Activated naive CD4-positive, alpha-beta T cell treated with anti-CD3 and anti-CD28 coated beads, Interleukin-2, amount 10 ng/mL, durations not matched to agents 7 days and 5 days (primary cell): Measurements from ENCODE around the gene QRSL1.
"Not testable (repeated sequence)": the region's sequence is repeated elsewhere in the genome, so short reads cannot be mapped to it uniquely, and the experiment has no call there.

ENCODE experiments used
- CTCF ChIA-PET: fragments of 350-600 bp; sonication (Branson Sonifier 250); formaldehyde crosslinking; loops from one replicate; lab custom pipeline; 2021; ENCODE audit warnings: antibody characterized with exemption; lab: Charles Lee
- DNase-seq: peaks from one replicate; pipeline ENCODE4 v3.0.0-alpha.2; 2020
- H3K27ac Mint-ChIP-seq: one replicate; pipeline ENCODE4 v1.8.0; 2021; ENCODE audit warnings: mild to moderate bottlenecking, moderate library complexity, mixed read lengths
- H3K27me3 Mint-ChIP-seq: one replicate; pipeline ENCODE4 v1.8.0; 2021; ENCODE audit warnings: mild to moderate bottlenecking, mixed read lengths
- H3K36me3 Mint-ChIP-seq: one replicate; pipeline ENCODE4 v1.8.0; 2021; ENCODE audit warnings: mixed read lengths
- H3K4me1 Mint-ChIP-seq: one replicate; pipeline ENCODE4 v1.8.0; 2021; ENCODE audit warnings: mixed read lengths
- H3K4me3 Mint-ChIP-seq: one replicate; pipeline ENCODE4 v1.8.0; 2021; ENCODE audit warnings: mild to moderate bottlenecking, moderate library complexity, mixed read lengths
- H3K9me3 Mint-ChIP-seq: one replicate; pipeline ENCODE4 v1.8.0; 2021; ENCODE audit warnings: mixed read lengths

QRSL1 gene, protein sequence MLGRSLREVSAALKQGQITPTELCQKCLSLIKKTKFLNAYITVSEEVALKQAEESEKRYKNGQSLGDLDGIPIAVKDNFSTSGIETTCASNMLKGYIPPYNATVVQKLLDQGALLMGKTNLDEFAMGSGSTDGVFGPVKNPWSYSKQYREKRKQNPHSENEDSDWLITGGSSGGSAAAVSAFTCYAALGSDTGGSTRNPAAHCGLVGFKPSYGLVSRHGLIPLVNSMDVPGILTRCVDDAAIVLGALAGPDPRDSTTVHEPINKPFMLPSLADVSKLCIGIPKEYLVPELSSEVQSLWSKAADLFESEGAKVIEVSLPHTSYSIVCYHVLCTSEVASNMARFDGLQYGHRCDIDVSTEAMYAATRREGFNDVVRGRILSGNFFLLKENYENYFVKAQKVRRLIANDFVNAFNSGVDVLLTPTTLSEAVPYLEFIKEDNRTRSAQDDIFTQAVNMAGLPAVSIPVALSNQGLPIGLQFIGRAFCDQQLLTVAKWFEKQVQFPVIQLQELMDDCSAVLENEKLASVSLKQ

DNA sequence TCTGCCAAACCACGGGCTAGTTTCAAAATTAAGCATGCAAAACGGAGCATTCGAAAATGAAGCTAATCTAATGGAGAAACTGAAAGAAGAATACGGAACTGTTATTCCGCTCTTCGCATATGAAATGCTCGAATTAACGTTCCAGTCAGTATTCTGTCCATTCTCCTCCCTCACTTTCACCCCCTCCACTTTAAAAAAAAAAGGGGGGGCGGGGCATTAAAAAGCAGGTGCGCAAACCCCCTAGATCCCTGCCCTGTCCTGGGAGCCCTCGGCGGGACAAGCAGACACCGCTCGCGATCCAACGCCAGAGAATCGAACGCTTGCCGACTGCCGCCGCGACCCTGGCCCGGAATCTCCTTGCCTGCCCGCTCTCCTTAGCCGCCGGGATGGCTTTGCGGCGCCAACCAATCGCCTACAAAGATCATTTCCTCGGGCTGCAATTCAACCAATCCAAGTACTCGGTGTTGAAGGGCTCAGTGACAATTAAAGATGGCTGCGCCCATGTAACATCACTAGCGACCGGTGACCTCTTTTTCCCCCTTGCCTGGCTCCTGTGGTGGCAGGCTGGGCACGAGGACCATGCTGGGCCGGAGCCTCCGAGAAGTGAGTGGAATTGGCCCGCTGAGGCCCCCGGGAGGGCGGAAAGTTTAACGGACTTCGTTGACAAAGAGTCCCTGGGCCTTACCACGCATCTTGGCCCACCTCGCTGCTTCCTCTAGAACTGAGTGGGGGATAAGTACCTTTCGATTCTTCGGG lies at the start of gene QRSL1, which contains the start of gene RTN4IP1:
Gene QRSL1 (plus strand): TSS at position 476 of the 756 bp plus-strand sequence. CDS start 104 bp downstream, at position 580.
Gene RTN4IP1 (minus strand): TSS at position 396 of the 756 bp plus-strand sequence. CDS start 477 bp downstream, outside the sequence.
- CTCF ChIA-PET: interaction anchor here (1.3 kb wide), 1 partner anchor 184 kb away, joined by 3 read pairs; no protein-coding TSS in a partner anchor
- peak within 1 kb of the TSS; percentile 96 for H3K27ac Mint-ChIP-seq
- peaks cover 35% of the 10 kb centered on the region for H3K4me1 Mint-ChIP-seq
- H3K27me3 Mint-ChIP-seq: no peaks in the 10 kb centered on the region
- H3K4me3 Mint-ChIP-seq: peak within 1 kb of the TSS; percentile 88
- H3K9me3 Mint-ChIP-seq: no peaks in the 10 kb centered on the region
- peaks cover 5% of the 10 kb centered on the region for H3K36me3 Mint-ChIP-seq
- DNase-seq: peak; percentile 91

- no peaks in the 10 kb centered on the region for H3K9me3 Mint-ChIP-seq
- no peak for DNase-seq
- peaks cover 11% of the 10 kb centered on the region for H3K36me3 Mint-ChIP-seq
- H3K27me3 Mint-ChIP-seq: no peaks in the 10 kb centered on the region
- peaks cover 9% of the 10 kb centered on the region for H3K4me1 Mint-ChIP-seq
- H3K27ac Mint-ChIP-seq: no peak overlapping the region
- CTCF ChIA-PET: interaction anchor here (0.6 kb wide), 1 partner anchor 568 kb away, joined by 3 read pairs; no protein-coding TSS in a partner anchor
- no peak overlapping the region for H3K4me3 Mint-ChIP-seq
Measured at GRCh38 chr6:106581468-106581867, 47.9 kb upstream of the QRSL1 start.

DNA sequence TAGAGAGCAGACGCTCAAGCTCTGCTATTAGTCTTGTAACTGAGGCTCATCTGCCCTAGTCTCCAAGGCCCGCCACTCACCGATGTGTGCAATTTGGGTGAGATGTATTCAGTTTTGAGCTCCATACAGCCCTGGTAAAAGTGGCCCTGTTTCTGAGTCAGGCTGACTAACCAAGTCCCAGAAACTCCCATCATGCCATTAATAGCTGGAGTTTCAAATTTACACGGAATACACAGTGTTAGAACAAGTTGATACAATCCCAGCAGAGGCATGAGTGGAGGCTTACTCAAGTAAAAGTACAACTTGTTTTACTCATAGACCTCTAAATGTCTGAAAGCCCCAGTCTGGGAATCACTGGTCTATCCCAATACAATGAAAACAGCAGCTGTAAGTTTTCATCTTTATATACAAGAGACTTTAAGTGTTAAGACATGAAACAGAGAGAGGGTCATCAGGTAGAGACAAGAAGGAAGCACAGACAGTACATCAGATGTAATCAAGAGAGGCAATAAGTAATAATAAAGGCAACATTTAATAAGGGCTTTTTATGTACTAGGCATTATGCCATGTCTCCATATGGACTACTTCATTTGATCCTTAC lies 42.5 kb upstream of the QRSL1 start:
- CTCF ChIA-PET: interaction anchor here (1.1 to 3.4 kb wide), 3 partner anchors 20 to 411 kb away, joined by 3 to 10 read pairs (median 5); no protein-coding TSS in a partner anchor
- Mint-ChIP-seq H3K36me3 (peaks cover 12% of the 10 kb centered on the region), H3K9me3 (no peaks in the 10 kb centered on the region), H3K27me3 (no peaks in the 10 kb centered on the region), H3K27ac (no peak overlapping the region), H3K4me3 (no peak overlapping the region), H3K4me1 (no peaks in the 10 kb centered on the region)
- DNase-seq: no peak

DNA sequence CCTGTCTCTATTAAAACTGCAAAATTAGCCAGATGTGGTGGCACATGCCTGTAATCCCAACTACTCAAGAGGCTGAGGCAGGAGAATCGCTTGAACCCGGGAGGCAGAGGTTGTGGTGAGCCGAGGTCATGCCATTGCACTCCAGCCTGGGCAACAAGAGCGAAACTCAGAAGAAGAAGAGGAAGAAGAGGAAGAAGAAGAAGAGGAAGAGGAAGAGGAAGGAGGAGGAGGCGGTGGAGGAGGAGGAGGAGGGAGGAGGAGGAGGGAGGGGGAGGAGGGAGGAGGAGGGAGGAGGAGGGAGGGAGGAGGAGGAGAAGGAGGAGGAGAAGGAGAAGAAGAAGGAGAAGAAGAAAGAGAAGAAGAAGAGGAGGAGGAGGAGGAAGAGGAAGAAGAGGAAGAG lies 40.4 kb upstream of the QRSL1 start:
- not testable (repeated sequence) for H3K9me3 Mint-ChIP-seq, H3K27me3 Mint-ChIP-seq, H3K4me1 Mint-ChIP-seq, H3K36me3 Mint-ChIP-seq, DNase-seq, H3K4me3 Mint-ChIP-seq
- CTCF ChIA-PET: interaction anchor here (0.7 kb wide), 1 partner anchor 10 kb away, joined by 3 read pairs; no protein-coding TSS in a partner anchor
- peak overlapping the region; percentile 26 for H3K27ac Mint-ChIP-seq

DNA sequence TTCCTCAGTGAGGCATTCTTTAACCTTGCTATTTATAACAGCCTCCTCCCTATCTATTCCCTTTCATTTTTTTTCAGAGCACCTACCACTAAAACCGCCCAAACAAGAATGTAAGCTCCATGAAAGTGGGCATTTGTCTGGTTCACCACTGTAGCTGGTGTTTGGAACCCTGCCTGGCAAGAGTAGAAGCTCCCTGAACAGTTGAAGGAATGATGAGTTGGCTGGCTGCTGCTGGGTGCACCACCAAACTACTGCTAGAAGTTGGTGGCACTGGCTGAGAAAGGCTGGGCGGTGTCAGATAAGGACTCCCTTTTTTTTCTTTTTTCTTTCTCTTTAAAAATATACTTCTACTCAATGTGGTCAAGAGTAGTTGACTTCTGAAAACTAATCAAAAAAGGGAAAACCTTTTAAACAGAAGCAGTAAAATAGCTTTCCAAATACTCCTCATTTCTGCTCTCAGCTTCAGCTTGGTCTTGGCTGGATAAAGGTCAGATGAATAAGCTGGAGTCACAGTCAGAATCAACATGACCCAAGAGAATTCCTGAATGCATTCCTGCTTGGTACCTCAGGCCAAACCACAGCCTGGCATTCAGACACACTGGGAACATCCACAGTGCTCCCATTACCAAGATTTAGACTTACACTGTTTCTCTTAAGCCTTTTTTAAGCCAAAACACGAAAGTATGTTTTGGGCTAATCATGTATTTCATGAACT lies 38.1 kb upstream of the QRSL1 start:
- Mint-ChIP-seq H3K4me1 (no peaks in the 10 kb centered on the region), H3K4me3 (no peak overlapping the region), H3K27ac (no peak overlapping the region), H3K9me3 (no peaks in the 10 kb centered on the region), H3K27me3 (no peaks in the 10 kb centered on the region), H3K36me3 (peaks cover 4% of the 10 kb centered on the region)
- CTCF ChIA-PET: interaction anchor here (1.2 kb wide), 1 partner anchor 252 kb away, joined by 3 read pairs; no protein-coding TSS in a partner anchor
- no peak for DNase-seq

GRCh38 chr6:106599440-106599839 lies 29.9 kb upstream of the QRSL1 start:
- Mint-ChIP-seq H3K4me1 (no peaks in the 10 kb centered on the region), H3K27me3 (no peaks in the 10 kb centered on the region), H3K9me3 (no peaks in the 10 kb centered on the region), H3K4me3 (no peak overlapping the region), H3K27ac (no peak overlapping the region), H3K36me3 (peaks cover 13% of the 10 kb centered on the region)
- CTCF ChIA-PET: no interaction called here
- no peak for DNase-seq

- CTCF ChIA-PET: no interaction called here
- DNase-seq: no peak
- Mint-ChIP-seq H3K27ac (no peak overlapping the region), H3K9me3 (no peaks in the 10 kb centered on the region), H3K27me3 (no peaks in the 10 kb centered on the region), H3K4me3 (no peak overlapping the region), H3K4me1 (no peaks in the 10 kb centered on the region), H3K36me3 (peaks cover 13% of the 10 kb centered on the region)
Measured at GRCh38 chr6:106600329-106600728, 29.0 kb upstream of the QRSL1 start.

GRCh38 chr6:106608080-106608668 lies 21.2 kb upstream of the QRSL1 start:
- Mint-ChIP-seq H3K27ac (no peak overlapping the region), H3K4me1 (peaks cover 10% of the 10 kb centered on the region), H3K36me3 (no peaks in the 10 kb centered on the region), H3K27me3 (no peaks in the 10 kb centered on the region), H3K9me3 (peaks cover 2% of the 10 kb centered on the region), H3K4me3 (no peak overlapping the region)
- peak; percentile 35 for DNase-seq
- CTCF ChIA-PET: interaction anchor here (0.7 to 2.9 kb wide), 17 partner anchors 8 to 506 kb away, joined by 3 to 18 read pairs (median 3); no protein-coding TSS in a partner anchor

DNA sequence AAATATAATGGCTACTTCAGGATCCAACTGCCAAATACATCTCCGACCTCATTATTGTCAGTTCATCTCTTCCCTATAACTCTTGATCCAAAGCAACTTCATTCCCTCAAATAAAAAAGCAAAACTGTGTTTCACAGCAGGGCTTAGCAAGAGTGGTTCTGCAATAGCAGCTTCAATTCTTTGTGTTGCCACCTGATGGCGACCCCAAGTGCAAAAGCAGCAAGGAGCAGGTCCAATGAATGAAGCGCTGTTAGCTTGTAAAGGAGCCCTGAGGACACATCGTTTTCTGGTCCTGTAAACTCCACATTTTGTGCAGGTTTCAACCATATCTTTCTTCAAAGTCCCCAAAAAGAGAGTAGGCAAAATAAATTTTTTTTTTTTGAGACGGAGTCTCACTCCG lies 19.7 kb upstream of the QRSL1 start:
- H3K9me3 Mint-ChIP-seq: peaks cover 2% of the 10 kb centered on the region

GRCh38 chr6:106611030-106611429 lies 18.3 kb upstream of the QRSL1 start:
- Mint-ChIP-seq H3K9me3 (no peaks in the 10 kb centered on the region), H3K27ac (no peak overlapping the region), H3K4me3 (no peak overlapping the region), H3K4me1 (peaks cover 21% of the 10 kb centered on the region), H3K36me3 (no peaks in the 10 kb centered on the region), H3K27me3 (no peaks in the 10 kb centered on the region)
- CTCF ChIA-PET: interaction anchor here (0.8 to 1.6 kb wide), 4 partner anchors 8 to 503 kb away, joined by 3 to 4 read pairs (median 4); no protein-coding TSS in a partner anchor
- no peak for DNase-seq

More for the DNA sequence above, 19.7 kb upstream of the QRSL1 start:
- no peaks in the 10 kb centered on the region for H3K27me3 Mint-ChIP-seq
- no peak overlapping the region for H3K27ac Mint-ChIP-seq
- no peak overlapping the region for H3K4me3 Mint-ChIP-seq
- H3K4me1 Mint-ChIP-seq: peaks cover 21% of the 10 kb centered on the region
- DNase-seq: peak; percentile 42
- no peaks in the 10 kb centered on the region for H3K36me3 Mint-ChIP-seq
- CTCF ChIA-PET: interaction anchor here (0.8 to 2.9 kb wide), 9 partner anchors 9 to 388 kb away, joined by 3 to 18 read pairs (median 3); no protein-coding TSS in a partner anchor

DNA sequence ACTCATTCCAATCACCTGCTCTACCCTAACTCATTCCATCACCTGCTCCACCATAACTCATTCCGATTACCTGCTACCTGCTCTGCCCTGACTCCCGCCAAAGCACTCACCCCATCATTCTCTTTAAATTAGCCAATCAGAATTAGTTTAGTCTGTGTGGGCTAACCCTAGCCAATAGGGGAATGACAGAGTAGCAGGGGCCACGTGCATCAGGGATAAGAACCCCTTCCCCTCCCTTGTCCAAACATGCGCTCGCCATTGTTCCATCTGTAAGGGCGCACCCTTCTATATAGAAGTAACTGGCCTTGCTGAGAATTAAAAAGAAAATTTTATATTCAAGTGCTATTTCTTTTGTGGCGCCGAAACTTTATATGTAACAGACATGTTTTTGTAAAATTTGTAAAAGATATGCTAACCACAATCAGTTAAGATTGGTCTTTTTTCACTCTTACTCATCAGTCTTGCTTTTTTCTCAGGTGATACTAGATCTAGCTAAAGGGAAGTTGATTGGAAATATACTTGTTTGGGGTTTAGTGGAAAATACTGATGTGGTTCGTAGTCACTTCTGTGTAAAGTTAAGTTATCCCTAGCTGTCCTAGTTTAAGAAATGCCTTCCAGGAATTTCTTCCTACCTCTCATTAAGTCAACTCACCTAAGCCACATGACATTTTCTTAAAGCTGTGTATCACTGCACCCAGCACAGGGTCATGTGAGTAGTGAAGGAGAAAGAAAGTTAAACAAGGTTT lies 16.5 kb upstream of the QRSL1 start:
- no peaks in the 10 kb centered on the region for H3K27me3 Mint-ChIP-seq
- no peaks in the 10 kb centered on the region for H3K9me3 Mint-ChIP-seq
- no peaks in the 10 kb centered on the region for H3K36me3 Mint-ChIP-seq
- H3K4me3 Mint-ChIP-seq: no peak overlapping the region
- no peak for DNase-seq
- H3K27ac Mint-ChIP-seq: no peak overlapping the region
- CTCF ChIA-PET: interaction anchor here (1.2 kb wide), 1 partner anchor 367 kb away, joined by 3 read pairs; no protein-coding TSS in a partner anchor
- peaks cover 21% of the 10 kb centered on the region for H3K4me1 Mint-ChIP-seq

DNA sequence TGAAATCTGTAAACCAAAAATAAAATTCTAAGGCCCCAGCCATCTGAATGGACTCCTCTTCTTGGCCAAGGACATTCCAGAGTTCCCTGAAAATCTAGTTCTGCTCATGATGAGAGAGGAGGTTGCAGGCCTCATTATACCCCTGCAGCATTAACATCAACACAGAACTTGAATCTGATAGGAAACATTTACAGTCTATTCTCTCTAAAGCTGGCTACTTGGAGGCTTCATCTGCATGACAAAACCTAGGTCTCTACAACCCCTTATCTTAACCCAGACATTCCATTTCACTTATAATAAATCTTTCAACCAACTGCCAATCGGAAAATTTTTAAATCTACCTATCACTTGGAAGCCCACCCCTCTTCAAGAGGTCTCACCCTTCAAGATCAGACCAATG lies 15.8 kb upstream of the QRSL1 start:
- peaks cover 19% of the 10 kb centered on the region for H3K4me1 Mint-ChIP-seq
- CTCF ChIA-PET: interaction anchor here (1.2 kb wide), 1 partner anchor 366 kb away, joined by 3 read pairs; no protein-coding TSS in a partner anchor
- no peaks in the 10 kb centered on the region for H3K9me3 Mint-ChIP-seq
- peaks cover 3% of the 10 kb centered on the region for H3K36me3 Mint-ChIP-seq
- no peak overlapping the region for H3K27ac Mint-ChIP-seq
- H3K4me3 Mint-ChIP-seq: no peak overlapping the region
- no peak for DNase-seq
- no peaks in the 10 kb centered on the region for H3K27me3 Mint-ChIP-seq
